Fibroblast of pulmonary artery (primary cell): ENCODE data around the gene NEDD9.

Source experiments
- DNase-seq: peaks from one replicate; pipeline ENCODE4 v3.0.0-alpha.2; 2010; ENCODE audit warnings: low read depth
- H3K4me3 ChIP-seq: replicated peaks from 2 replicates; pipeline ENCODE4 v1.5.1; 2011; ENCODE audit warnings: low read depth, mild to moderate bottlenecking, control low read depth, low read length, moderate library complexity
- CTCF ChIP-seq: IDR thresholded peaks from 2 replicates; pipeline ENCODE4 v1.5.1; 2011; ENCODE audit warnings: mild to moderate bottlenecking, control low read depth, low read length, inconsistent platforms; ENCODE audit errors: missing control alignments

Gene NEDD9

GRCh38 chr6:11213422-11214021, 18.9 kb downstream of the NEDD9 start:
- TF ChIP-seq CTCF, result no peak
- peak; percentile 74 for DNase-seq
- no peak overlapping the region for H3K4me3 ChIP-seq

- no peak for TF ChIP-seq CTCF
- no peak overlapping the region for H3K4me3 ChIP-seq
- DNase-seq, result peak; percentile 89
Measured at GRCh38 chr6:11212664-11213063, 19.8 kb downstream of the NEDD9 start.

GRCh38 chr6:11211254-11211653, 21.2 kb downstream of the NEDD9 start:
- H3K4me3 ChIP-seq, result no peak overlapping the region
- no peak for DNase-seq
- no peak for TF ChIP-seq CTCF

GRCh38 chr6:11210386-11211138, 21.9 kb downstream of the NEDD9 start:
- H3K4me3 ChIP-seq, result no peak overlapping the region
- TF ChIP-seq CTCF, result no peak
- no peak for DNase-seq

GRCh38 chr6:11209906-11210305, 22.6 kb downstream of the NEDD9 start:
- peak; percentile 90 for DNase-seq
- H3K4me3 ChIP-seq, result no peak overlapping the region
- TF ChIP-seq CTCF, result no peak

- H3K4me3 ChIP-seq, result no peak overlapping the region
- DNase-seq, result no peak
- TF ChIP-seq CTCF, result no peak
Measured at GRCh38 chr6:11209369-11209768, 23.1 kb downstream of the NEDD9 start.

- DNase-seq, result no peak
- no peak for TF ChIP-seq CTCF
- no peak overlapping the region for H3K4me3 ChIP-seq
Measured at GRCh38 chr6:11208854-11209253, 23.6 kb downstream of the NEDD9 start.
